Colonic mucosa (tissue), 4 donors: Measurements from ENCODE around the gene QRICH2. TPM values are rescaled to one million over a fixed set of nuclear protein-coding genes. Genes with fewer than 3 reads are reported as not detected.

ENCODE experiments used
- DNase-seq: peaks from one replicate; pipeline ENCODE4 v3.0.0-alpha.2; 2020
- H3K27ac ChIP-seq: fragments of 200-600 bp; one replicate; pipeline ENCODE4 v1.8.0; 2021
- H3K27me3 ChIP-seq: fragments of 200-600 bp; one replicate; pipeline ENCODE4 v1.8.0; 2021
- H3K36me3 ChIP-seq: fragments of 200-600 bp; one replicate; pipeline ENCODE4 v1.8.0; 2021
- H3K4me1 ChIP-seq: fragments of 200-600 bp; one replicate; pipeline ENCODE4 v1.8.0; 2021; ENCODE audit warnings: mild to moderate bottlenecking
- H3K4me3 ChIP-seq: fragments of 200-600 bp; one replicate; pipeline ENCODE4 v1.8.0; 2021
- H3K9ac ChIP-seq, 2 donors: one replicate each; pipeline ENCODE4 v1.7.0; 2013; ENCODE audit warnings: control low read depth in 2 of 2, low read depth in 2 of 2, low read length in 2 of 2
- H3K9me3 ChIP-seq: fragments of 200-600 bp; one replicate; pipeline ENCODE4 v1.8.0; 2021
- CTCF ChIP-seq: fragments of 200-600 bp; IDR thresholded peaks from one replicate; pipeline ENCODE4 v1.8.0; 2022; ENCODE audit warnings: antibody characterized with exemption, mild to moderate bottlenecking
- intact Hi-C: fragments of 100-400 bp; cut with DNase I; formaldehyde crosslinking; loops from one replicate; pipeline ENCODE4 v1.14.1; 2022
- total RNA-seq, 2 donors: library from RNA; stranded (reverse); fragmentation: NEBNext Ultra II Directional in 1 of 2; extraction: Animal tissue kit (Norgen Biotek cat#: 25700) in 1 of 2; gene quantifications; one replicate each; pipeline ENCODE4 v1.2.1, GENCODE V29; 2021
- donor health status: healthy.
- donor health status: DM: no; HTN: no; CAD: no.
- donor health status: DM: no; HTN: no; CAD: no.

QRICH2 gene
- total RNA-seq, 2 donors from 2014 or later, result 1.2 to 5.7 TPM

GRCh38 chr17:76326306-76326705, 18.2 kb upstream of the QRICH2 start:
- H3K36me3 ChIP-seq, result no peaks in the 10 kb centered on the region

GRCh38 chr17:76318586-76318985, 10.5 kb upstream of the QRICH2 start:
- no peaks in the 10 kb centered on the region for H3K4me1 ChIP-seq
- H3K4me3 ChIP-seq, result no peak overlapping the region
- H3K27me3 ChIP-seq, result no peaks in the 10 kb centered on the region
- intact Hi-C loops, result no loop called here
- DNase-seq, result no peak
- H3K36me3 ChIP-seq, result no peaks in the 10 kb centered on the region
- H3K27ac ChIP-seq, result no peak overlapping the region
- no peak overlapping the region for H3K9ac ChIP-seq
- no peak for TF ChIP-seq CTCF
- no peaks in the 10 kb centered on the region for H3K9me3 ChIP-seq

More at GRCh38 chr17:76326306-76326705, 18.2 kb upstream of the QRICH2 start:
- Histone ChIP-seq H3K27ac (no peak overlapping the region), H3K9me3 (no peaks in the 10 kb centered on the region), H3K4me3 (no peak overlapping the region), H3K4me1 (peaks cover 2% of the 10 kb centered on the region), H3K9ac (no peak overlapping the region), H3K27me3 (no peaks in the 10 kb centered on the region)
- DNase-seq, result no peak
- TF ChIP-seq CTCF, result no peak
- intact Hi-C loops, result no loop called here

- Histone ChIP-seq H3K9me3 (no peaks in the 10 kb centered on the region), H3K36me3 (no peaks in the 10 kb centered on the region), H3K4me1 (no peaks in the 10 kb centered on the region), H3K9ac (no peak overlapping the region), H3K4me3 (no peak overlapping the region), H3K27ac (no peak overlapping the region), H3K27me3 (no peaks in the 10 kb centered on the region)
- intact Hi-C loops, result no loop called here
- TF ChIP-seq CTCF, result no peak
- DNase-seq, result no peak
Observed at GRCh38 chr17:76317535-76317934, 9.5 kb upstream of the QRICH2 start.

- intact Hi-C loops, result no loop called here
- DNase-seq, result no peak
- H3K9ac ChIP-seq, result no peak overlapping the region
- no peak for TF ChIP-seq CTCF
- no peaks in the 10 kb centered on the region for H3K4me1 ChIP-seq
- H3K27me3 ChIP-seq, result no peaks in the 10 kb centered on the region
- H3K4me3 ChIP-seq, result no peak overlapping the region
- H3K27ac ChIP-seq, result no peak overlapping the region
- H3K9me3 ChIP-seq, result no peaks in the 10 kb centered on the region
- H3K36me3 ChIP-seq, result no peaks in the 10 kb centered on the region
Observed at GRCh38 chr17:76314392-76315227, 6.5 kb upstream of the QRICH2 start.

GRCh38 chr17:76312735-76313134, 4.7 kb upstream of the QRICH2 start:
- Histone ChIP-seq H3K36me3 (no peaks in the 10 kb centered on the region), H3K27ac (no peak overlapping the region), H3K4me1 (no peaks in the 10 kb centered on the region), H3K27me3 (no peaks in the 10 kb centered on the region), H3K9me3 (no peaks in the 10 kb centered on the region), H3K9ac (no peak overlapping the region), H3K4me3 (no peak overlapping the region)
- no peak for TF ChIP-seq CTCF
- intact Hi-C loops, result no loop called here
- DNase-seq, result no peak
